ENCODE measurements around the gene AEBP2.
"Not testable (repeated sequence)": the region's sequence is repeated elsewhere in the genome, so short reads cannot be mapped to it uniquely, and the experiment has no call there.

Gene AEBP2

GRCh38 chr12:19515179-19515578 lies 75.9 kb downstream of the AEBP2 start:
- DNase-seq = no peak

- no peak for DNase-seq
These were observed 78.3 kb downstream of the AEBP2 start for GRCh38 chr12:19517583-19517982.

- DNase-seq = no peak
These were observed 78.9 kb downstream of the AEBP2 start for GRCh38 chr12:19518209-19518608.

DNA sequence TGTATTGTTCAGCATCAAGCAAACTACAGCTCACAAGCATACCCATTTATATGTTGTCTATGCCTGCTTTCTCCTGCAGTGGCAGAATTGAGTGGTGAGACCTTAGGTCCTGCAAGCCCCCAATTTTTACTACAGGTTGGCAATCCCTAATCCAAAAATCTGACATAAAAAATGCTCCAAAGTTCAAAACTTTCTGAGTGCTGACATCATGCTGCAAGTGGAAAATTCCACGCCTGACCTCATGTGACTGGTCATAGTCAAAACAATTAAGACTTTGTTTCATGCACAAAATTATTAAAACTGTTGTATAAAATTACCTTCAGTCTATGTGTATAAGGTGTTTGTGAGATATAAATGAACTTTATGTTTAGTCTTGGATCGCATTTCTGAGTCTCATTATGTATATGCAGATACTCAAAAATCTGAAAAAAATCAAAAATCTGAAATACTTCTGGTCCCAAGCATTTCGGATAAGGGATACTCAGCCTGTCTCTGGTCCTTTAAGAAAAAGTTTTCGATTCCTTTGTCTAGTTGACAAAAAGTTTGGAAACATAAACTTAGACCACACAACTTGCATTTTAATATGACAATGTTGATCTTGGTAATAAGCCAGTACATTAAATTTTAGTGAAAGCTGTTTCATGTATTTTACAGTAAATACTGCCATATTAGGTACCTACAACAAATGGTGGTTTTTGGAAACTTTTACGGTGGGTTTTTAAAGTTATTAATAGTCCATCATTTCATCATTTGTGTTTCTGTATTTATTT lies 81.5 kb downstream of the AEBP2 start:
- DNase-seq = no peak

- DNase-seq = no peak
These were observed 86.0 kb downstream of the AEBP2 start for GRCh38 chr12:19525274-19525673.

DNA sequence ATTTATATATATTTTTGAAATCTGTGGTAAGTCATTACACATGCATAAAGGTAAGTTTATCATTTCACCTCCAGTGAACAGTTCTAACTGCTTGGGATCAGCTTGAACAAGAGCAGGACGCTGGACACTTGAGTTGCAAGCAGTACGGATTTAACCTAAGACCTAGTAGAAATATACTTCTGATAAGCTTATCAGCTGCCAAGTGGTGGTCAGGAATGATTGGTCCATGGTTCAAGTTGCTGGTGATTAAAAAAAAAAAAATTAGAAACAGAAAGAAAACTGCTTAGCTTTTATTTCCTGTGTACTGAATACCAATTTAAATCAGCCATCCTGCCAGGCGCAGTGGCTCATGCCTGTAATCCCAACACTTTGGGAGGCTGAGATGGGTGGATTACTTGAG lies 88.6 kb downstream of the AEBP2 start:
- no peak for DNase-seq

DNA sequence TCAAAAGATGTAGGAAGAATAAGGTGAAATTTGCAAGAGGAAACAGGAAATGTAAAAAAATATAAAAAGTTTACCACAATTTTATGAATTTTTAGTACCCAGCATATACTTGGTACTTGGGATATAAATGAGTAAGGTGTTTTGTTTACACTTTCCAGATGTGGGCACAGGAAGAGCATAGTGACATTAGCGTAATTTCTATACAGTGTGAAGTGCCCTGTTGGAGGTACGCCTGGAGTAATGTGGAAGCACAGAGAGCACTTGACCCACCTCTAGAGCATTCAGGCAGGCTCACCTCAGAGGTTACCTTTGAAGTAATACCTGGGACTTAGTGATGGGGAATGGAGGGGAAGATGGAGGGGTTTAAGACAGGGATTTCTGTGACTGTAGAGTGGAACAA lies 89.5 kb downstream of the AEBP2 start:
- no peak for DNase-seq

GRCh38 chr12:19529951-19530636 lies 90.8 kb downstream of the AEBP2 start:
- no peak for DNase-seq

DNA sequence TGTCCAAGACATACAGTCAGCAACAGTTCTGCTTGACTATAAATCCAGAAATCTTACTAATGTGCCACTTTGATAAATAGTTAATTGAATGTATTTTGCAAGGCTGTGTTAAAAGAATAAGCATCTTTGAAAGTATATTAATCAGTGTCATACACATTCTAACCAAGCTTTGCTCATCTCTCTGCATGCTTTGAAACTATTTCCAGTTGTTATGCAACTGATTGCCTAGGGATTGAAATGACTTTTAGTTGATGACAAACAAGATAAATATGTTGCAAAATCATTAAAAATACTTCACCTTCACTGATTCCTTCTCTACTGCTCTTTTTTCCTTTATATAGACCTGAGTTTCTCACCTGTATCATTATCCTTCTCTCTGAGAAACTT lies 91.3 kb downstream of the AEBP2 start:
- DNase-seq = no peak

DNA sequence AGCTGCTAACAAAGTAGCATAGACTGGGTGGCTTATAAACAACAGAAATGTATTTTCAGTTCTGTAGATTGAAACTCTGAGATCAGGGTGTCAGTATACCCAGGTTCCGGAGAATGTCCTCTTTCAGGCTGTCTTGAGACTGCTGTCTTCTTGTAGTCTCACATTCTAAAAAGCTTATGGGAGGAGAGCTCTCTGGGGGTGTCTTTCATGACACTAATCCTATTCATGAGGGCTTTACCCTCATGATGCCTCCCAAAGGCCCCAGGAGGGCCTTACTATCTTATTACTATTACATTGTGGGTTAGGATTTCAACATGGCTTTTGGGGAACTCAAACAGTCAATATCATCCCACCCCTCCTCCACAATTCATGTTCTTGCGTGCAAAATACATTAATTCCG lies 94.3 kb downstream of the AEBP2 start:
- DNase-seq = no peak

DNA sequence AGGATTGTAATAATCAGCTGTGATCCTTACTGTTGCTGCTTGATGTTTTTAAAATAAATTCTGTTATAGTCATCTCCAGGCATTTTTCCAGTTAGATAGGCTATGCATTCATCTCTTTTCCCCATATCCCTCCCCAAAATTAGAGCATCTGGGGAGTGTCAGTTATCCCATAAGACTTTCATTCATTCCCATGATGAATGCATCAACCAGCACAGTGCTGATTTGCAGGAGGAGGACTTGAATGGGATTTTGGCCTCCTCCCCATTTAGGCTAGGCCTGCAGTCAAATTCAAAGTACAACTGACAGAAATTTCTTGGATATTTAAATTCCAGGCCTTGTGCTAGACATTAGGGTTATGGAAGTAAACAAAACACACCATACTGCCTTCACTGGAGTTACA lies 99.8 kb downstream of the AEBP2 start:
- no peak for DNase-seq

- no peak for DNase-seq
These were observed 100.5 kb downstream of the AEBP2 start for GRCh38 chr12:19539836-19540235.

DNA sequence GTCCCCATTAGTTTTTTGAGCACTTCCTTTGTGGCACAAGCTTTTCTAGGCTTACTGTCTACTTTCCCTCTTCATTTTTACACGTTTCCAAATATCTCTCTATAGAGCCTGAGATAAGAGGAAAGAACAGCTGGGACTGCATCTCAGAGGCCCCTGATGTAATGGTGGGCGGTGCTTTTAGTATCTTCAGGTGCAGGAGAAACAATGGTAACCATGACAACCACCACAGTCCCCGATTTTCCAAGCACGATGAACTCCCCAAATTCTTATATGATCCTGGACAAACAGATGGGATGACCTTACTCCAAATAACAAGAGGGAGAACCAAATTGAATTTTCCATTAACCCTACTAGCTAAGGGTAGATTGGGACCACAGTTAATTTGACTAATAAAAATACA lies 103.3 kb downstream of the AEBP2 start:
- no peak for DNase-seq

DNA sequence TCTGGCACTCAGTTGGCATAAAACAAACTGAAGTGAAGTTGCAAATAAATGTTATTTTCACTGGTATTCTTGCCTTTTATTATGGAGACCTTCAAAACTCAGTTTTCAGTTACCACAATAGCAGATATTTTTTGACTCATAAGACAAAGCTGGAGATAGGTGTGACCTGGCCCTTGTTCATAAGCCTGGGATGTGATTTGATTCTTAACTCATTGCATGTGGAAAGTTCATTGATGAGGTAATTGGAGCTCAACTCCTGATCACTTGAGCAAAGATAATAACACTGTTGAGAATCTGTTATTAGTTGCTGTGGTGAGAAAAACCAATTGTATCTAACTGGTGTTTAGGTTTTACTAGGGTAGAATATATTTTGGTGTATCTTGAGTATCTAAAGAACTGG lies 105.1 kb downstream of the AEBP2 start:
- no peak for DNase-seq

DNA sequence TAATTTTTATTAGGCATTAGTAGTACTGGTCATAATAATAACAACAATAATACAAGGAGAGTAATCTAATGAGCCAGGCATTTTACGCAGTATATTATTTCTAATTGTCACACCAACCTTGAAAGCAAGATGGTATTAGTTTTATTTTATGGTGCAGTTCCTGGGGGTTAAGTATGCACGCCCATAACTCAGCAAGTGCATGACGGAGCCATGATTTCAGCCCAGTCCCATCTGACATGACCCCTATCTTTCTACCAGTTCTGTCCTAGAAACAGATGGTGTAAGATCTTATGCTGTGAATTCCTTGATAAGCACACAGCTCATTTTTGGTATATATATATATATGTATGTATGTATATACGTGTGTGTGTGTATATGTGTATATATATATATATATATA lies 106.0 kb downstream of the AEBP2 start:
- DNase-seq = no peak

- DNase-seq = no peak
These were observed 106.7 kb downstream of the AEBP2 start for GRCh38 chr12:19546027-19546426.

DNA sequence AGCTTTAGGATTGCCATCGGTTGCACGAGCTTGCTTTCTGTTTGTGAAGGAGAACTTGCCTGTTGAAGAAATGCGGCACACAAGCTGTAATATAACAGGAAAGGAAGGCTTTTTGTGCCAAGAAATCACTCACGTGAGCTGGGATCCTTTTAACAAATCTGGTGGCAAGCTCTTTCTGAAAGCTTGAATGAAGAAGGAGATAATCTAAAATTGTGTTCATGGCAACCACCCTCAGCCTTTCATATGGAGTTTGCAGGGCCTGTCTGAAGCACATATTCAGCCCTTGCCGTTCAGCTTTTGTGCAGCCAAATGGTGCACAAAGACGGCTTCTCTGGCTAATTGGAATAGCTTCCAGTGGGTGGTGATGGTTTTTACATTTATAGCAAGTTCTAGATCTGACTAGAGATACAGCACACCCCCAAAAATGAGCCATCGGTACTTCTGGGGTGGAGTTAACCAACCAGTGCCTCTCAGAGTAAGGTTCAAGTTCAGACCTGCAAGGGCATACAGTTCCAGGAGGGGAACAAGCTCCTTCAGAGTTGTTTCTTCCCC lies 107.4 kb downstream of the AEBP2 start:
- DNase-seq = no peak

- no peak for DNase-seq
These were observed 108.0 kb downstream of the AEBP2 start for GRCh38 chr12:19547271-19547671.

GRCh38 chr12:19548834-19549233 lies 109.5 kb downstream of the AEBP2 start:
- DNase-seq = no peak

- DNase-seq = no peak
These were observed 111.3 kb downstream of the AEBP2 start for GRCh38 chr12:19550626-19551025.

DNA sequence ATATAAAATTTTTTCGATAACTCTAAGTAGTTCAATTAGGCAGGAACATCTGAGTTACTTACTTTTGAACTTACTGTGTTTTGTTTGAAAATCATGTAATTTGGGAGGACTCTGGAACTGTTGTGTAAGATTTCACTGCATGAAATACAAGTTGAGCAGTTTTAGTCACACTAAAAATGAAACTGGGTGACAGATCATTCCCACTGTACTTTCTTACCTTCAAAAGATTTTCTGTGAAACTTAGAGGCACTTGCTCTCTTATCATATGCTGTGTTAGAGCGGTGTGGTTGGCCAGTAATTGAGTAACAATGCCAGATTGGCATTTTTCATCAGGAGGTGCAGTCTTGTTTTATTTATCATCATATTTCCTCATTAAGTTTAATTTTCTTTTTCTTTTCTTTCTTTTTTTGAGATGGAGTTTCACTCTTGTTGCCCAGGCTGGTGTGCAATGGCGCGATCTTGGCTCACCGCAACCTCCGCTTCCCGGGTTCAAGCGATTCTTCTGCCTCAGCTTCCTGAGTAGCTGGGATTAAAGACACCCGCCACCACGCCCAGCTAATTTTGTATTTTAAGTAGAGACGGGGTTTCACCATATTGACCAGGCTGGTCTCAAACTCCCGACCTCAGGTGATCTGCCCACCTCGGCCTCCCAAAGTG lies 113.3 kb downstream of the AEBP2 start:
- not testable (repeated sequence) for DNase-seq

DNA sequence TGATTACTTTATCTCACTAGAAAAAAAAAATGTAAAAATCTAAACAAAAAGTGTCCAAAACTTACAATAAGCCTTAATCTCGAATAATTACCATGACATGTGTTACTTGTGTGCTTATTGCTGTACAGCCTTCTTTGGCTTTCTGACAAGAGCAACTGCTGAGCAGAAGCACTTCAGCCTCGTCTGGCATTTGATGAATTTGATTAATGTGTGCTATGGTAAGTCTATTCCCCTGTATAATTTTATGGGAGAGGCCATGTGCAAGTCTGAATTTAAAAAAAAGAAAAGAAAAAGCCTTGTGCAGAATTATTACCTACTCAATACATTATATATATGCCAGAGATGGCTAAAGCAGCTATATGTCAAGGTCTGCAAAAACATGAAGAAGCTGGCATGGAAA lies 113.9 kb downstream of the AEBP2 start:
- DNase-seq = no peak

DNA sequence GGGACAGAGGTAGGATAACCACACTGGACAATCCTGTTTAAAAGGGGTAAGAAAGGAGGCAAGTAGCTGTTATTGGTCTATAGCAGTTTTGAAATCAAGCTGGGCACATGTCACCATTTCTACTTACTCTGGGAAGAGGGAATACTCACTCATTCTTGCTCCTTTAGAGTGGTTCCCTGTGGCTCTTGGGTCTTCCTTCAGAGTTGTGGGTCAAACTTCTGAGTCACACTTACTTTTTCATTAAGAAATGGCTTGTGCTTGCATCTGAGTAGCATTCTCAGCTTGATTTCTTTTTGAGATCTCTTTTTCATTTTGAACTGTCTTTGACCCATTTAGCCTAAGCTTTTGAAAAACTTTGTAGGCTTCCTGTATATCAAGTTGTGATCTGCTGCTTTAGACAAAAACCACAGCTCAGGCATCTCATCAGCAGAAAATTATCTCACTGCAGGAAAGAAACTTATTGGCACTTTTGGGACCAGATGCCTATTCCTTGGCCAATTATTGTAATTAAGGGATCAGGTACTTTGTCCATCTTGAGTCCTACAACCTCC lies 122.2 kb downstream of the AEBP2 start:
- no peak for DNase-seq
